Occipital lobe (tissue), 2 donors: ENCODE results near the gene ZNF213. TPM values are rescaled to one million over a fixed set of nuclear protein-coding genes. Genes with fewer than 3 reads are reported as not detected.
"Not testable (repeated sequence)": the region's sequence is repeated elsewhere in the genome, so short reads cannot be mapped to it uniquely, and the experiment has no call there.

Experiments used
- DNase-seq: peaks from one replicate; lab custom pipeline; 2025; lab: John Stamatoyannopoulos, UW
- total RNA-seq: library from RNA; depleted of rRNA; stranded (reverse); fragments of >200 nt; gene quantifications from one replicate; pipeline ENCODE4 v1.2.3, GENCODE V29; 2014

The ZNF213 gene
- total RNA-seq, 1 donor from 2014 or later = 8.3 TPM

GRCh38 chr16:3170440-3171180 is 35.8 kb downstream of the ZNF213 start:
- no peak for DNase-seq

- no peak for DNase-seq
Observed at GRCh38 chr16:3171181-3171854, 36.5 kb downstream of the ZNF213 start.

DNA sequence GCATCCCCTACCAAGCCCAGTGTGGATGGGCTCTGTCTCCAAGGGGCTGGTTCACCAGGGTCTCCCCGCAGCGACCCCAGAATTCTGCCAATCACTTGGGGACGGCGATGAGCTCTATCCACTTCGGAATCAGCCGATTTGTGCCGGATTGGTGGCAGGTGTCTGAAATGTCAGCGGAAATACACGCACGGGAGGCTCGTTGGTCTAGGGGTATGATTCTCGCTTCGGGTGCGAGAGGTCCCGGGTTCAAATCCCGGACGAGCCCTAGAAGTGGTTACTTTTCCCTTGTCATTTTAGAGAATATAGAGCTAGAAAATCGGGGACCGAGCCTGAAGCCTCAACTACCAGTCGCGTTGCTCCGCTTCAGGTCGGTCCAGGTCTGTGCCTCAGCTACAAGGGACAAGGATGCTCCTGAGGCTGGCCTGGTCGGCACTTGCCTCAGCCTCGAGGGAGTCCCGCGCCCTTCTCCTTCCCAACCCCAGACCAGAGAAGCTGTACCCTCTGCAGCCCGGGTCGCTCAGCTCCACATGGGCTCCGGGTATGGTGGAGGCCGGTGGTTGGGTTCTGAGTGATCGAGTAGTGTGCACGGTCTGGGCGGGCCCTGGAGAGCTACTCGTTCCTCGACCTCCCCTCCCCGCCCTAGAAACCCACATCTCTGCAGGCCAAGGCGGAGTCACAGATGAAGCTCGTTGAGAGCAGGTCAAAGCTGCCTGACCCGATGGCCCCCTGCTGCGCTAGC is 37.2 kb downstream of the ZNF213 start:
- DNase-seq = no peak

GRCh38 chr16:3173892-3174617 is 39.2 kb downstream of the ZNF213 start:
- DNase-seq = no peak

DNA sequence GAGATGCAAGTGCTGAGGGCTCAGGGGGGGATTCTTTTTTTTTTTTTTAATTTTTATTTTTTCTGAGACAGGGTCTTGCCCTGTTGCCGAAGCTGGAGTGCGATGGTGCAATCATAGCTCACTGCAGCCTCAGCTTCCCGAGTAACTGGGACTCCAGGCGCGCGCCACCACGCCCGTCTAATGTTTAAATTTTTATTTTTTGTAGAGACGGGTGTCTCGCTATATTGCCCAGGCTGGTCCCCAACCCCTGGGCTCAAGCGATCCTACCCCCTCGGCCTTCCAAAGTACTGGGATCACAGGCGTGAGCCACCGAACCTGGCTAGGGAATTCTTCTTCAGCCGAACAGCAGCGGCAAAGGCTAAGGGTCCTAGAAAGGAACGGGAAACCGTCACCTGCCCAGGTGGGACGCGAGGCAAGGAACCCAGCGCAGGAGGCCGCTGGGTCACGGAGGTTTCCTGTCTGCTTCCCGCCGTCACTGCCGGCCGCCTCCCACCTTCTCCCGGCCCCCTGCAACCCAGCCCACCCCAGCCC is 39.9 kb downstream of the ZNF213 start:
- no peak for DNase-seq

DNA sequence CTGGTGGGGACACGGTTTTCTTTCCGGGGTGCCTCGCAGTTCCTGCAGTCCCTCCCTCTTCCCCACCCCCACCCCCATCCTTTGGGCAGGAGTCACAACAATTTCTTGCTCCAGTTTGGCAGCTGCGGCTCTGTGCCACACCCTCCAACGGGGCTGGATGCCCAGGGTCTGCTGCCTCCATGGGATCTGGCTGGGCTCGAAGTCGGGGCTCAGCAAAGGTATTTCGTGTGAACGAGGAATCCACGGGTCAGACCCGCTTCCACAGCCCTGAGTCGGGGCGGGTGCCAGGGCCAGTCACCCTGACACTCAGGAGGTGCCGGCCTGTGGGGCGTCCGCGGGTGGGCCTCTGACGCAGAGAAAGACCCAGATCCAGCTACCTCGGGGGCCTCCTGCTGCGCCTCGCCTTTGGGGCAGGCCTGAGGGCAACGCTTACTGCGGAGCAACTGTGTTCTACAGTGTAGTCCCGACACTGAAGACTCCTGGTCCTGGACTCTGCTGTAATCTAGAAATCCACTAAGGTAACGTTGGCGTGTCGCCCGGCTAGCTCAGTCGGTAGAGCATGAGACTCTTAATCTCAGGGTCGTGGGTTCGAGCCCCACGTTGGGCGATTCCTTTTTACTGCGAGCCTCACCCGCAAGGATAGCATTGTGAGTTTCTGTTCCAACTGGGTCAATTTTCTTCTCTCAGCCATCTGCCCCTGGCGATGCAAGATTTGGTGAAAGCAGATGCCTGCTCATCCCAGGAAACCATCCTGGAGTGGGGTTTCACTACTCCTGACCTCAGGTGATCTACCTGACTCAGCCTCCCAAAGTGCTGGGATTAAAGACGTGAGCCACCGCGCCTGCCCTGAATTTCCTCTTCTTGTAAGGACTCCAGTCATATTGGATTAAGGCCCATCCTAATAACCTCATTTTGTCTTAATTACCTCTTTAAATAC is 40.6 kb downstream of the ZNF213 start:
- DNase-seq = no peak

DNA sequence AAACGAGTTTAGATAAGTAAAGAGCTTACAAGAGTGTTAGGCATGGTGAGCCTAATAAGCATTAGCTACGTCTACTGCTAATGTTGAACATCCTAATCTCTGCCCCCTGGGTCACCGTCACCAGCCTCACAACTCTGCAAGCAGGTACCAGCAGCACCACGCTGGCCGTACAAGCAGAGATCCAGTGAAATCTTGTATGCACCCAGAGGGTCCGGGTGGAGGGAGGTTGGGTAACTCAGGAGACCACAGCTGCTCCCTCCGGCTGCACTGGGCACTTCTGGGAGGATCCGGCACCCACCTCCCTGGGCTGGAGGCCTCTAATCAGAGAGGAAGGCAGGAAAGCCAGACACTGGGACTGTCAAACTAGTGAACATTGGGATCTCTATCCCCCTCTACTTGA is 44.8 kb downstream of the ZNF213 start:
- no peak for DNase-seq

DNA sequence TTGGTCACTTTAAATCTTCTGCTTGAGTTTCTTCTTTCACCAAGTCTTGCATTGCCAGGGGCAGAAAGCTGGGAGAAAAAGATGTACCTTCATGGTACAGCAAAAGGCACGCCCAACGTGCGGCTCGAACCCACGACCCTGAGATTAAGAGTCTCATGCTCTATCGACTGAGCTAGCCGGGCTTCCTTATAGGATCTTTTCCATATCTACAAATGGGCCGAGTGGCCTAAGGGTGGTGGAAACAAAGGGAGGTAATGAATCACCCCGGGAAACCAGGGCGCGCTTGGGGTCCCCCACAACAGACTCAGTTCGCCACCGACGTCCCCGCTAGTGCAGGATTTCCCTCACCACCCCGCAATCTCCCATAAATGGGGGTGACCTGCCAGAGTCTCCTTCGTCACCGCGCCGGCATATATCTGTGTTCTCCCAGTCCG is 45.6 kb downstream of the ZNF213 start:
- no peak for DNase-seq

DNA sequence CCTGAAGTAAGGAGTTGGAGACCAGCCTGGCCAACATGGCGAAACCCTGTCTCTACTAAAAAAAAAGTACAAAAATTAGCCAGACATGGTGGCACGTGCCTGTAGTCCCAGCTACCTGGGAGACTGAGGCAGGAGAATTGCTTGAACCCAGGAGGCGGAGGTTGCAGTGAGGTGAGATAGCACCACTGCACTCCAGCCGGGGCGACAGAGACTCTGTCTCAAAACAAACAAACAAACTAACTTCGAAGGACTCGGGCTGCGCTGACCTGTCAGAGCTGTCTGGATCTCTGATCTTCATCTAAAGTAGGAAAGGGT is 47.4 kb downstream of the ZNF213 start:
- DNase-seq = not testable (repeated sequence)

- DNase-seq = no peak
Observed at GRCh38 chr16:3182608-3183444, 48.0 kb downstream of the ZNF213 start.

DNA sequence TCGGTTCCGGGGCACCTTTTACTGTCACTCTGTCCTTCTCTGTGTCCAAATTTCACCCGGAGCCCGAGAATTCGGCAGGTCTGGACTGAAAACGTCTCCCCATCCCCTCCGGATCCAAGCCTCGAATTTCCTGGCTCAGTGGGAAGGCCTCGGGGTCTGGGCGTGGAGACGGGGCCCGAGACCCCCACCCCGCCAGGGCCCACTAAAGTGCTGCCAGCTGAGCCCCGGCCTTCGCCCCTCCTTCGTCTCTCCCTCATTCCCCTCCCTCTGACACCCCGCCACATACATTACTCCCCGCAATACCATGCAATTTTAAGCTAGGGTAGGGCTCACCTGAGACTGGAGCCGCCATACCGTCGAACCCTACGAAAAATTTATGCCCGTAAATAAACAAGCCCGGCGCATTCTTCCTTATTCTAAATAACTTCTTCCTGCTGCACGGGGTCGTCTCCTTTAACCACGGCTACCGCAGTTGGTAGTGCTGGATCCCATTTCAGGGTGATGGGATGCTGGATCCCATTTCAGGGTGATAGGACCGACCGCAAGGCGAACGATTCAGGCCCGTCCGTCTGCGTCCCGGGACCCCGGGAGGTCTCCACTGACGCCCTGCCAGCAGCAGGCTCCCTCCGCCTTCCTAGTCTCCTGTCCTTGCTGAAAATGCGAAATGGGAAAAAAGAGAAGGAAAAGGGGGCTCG is 48.8 kb downstream of the ZNF213 start:
- no peak for DNase-seq

- no peak for DNase-seq
Observed at GRCh38 chr16:3186946-3187690, 52.3 kb downstream of the ZNF213 start.

GRCh38 chr16:3187798-3188674 is 53.2 kb downstream of the ZNF213 start, which contains the start of gene OR1F1:
Gene OR1F1, plus strand, starts transcription at chr16:3188204.
- DNase-seq = no peak

DNA sequence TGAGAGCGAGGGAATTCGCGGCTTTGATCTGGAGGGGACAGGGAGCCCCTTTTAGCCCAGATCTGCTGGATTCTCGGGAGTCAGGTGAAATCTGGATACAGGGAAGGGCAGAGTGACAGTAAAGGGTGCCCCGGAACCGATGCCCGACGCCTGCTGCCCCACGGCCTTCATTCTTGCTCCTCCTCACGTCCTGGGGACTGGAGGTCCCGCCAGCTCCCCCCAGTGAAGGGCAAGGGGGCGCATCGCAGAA is 53.8 kb downstream of the ZNF213 start:
- no peak for DNase-seq

DNA sequence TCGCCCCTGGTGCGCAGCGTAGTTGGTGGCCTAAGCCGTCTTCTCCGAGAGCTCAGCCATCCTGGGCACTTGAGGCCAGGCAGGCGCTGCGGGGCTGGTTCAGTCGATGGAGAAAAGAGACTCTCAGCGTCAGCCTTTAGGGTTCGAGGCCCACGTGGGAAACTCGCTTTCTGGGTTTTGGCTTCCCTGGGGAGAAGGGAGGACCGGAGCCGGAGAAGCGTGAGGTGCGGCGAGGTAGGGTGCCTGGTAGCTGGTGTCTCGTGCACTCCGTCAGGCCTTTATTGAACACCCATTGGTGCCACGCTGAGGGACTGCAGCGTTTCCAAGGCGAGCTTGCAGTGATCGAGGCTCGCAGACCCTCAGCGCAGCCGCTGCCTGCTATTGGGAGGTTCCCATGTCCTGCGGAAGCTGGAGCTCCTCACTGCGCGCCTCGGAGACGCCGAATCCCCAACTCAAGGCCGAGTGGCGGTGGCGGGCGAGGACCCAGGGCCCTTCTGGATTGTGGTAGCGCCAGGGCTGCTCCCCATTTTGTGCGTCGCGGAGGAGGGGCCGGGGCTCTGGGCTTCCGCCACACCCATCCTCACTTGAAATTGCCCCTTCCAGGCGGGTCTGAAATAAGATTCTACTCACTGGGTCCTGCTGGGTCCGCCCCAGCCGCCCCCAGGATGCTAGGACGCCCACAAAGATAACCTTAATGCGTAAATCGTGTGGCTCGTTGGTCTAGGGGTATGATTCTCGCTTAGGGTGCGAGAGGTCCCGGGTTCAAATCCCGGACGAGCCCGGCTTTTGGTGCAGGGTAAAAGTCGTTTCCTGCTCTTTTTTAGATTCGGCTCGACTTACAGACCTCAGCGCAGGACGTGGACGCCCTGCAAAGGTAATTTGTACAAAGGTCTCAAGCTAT is 54.3 kb downstream of the ZNF213 start:
- DNase-seq = no peak

DNA sequence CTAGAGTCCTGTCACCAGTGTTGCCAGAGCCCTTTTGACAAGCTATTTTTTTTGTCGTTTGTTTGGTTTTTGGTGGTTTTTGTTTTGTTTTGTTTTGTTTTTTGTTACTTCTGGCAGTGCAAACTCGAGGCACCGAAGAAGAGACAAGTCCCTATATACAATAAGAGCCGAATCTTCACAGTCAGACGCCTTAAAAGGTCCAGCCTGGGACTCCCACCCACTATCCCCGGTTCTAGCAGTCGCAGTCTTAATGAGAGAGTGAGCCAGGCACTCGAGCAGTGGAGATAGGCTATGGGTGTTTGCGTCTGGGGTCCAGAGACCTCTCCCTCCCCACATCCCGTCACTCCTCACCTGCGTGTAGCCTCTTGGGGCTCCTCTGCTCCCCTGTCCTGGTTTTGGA is 55.0 kb downstream of the ZNF213 start:
- no peak for DNase-seq
